Sigmoid colon (tissue), 4 donors: ENCODE results near the gene ARPC5L.
"Not testable (repeated sequence)": the region's sequence is repeated elsewhere in the genome, so short reads cannot be mapped to it uniquely, and the experiment has no call there.

ENCODE experiments used
- EP300 ChIP-seq, 4 donors: sonication (generic); formaldehyde crosslinking; IDR thresholded peaks; one replicate each; pipeline ENCODE4 v1.6.1; 2017; ENCODE audit warnings: antibody characterized with exemption in 4 of 4
- POLR2AphosphoS5 ChIP-seq, 4 donors: sonication (generic); formaldehyde crosslinking; IDR thresholded peaks; one replicate each; pipeline ENCODE4 v1.6.1; 2017; ENCODE audit warnings: antibody characterized with exemption in 4 of 4
- TF ChIP-seq, protein P1 (sequence below), 4 experiments: fragments of 450-650 bp in 3 of 4; fragments of 200-600 bp in 1 of 4; IDR thresholded peaks; one replicate each; pipeline ENCODE4 v1.5.1; 2016 to 2019; ENCODE audit warnings: antibody characterized with exemption in 4 of 4, mild to moderate bottlenecking in 3 of 4, moderate library complexity in 2 of 4

DNA sequence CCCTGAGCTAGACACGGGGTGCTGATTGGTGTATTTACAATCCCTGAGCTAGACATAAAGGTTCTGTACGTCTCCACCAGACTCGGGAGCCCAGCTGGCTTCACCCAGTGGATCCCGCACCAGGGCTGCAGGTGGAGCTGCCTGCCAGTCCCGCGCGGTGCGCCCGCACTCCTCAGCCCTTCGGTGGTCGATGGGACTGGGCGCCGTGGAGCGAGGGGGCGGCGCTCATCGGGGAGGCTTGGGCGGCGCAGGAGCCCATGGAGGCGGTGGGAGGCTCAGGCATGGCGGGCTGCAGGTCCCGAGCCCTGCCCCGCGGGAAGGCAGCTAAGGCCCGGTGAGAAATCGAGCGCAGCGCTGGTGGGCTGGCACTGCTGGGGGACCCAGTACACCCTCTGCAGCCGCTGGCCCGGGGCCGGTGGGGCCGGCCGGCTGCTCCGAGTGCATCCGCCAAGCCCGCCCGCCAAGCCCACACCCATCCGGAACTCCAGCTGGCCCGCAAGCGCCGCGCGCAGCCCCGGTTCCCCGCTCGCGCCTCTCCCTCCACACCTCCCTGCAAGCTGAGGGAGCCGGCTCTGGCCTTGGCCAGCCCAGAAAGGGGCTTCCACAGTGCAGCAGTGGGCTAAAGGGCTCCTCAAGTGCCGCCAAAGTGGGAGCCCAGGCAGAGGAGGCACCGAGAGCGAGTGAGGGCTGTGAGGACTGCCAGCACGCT lies 23.2 kb upstream of the ARPC5L start:
- TF ChIP-seq, protein P1, sequence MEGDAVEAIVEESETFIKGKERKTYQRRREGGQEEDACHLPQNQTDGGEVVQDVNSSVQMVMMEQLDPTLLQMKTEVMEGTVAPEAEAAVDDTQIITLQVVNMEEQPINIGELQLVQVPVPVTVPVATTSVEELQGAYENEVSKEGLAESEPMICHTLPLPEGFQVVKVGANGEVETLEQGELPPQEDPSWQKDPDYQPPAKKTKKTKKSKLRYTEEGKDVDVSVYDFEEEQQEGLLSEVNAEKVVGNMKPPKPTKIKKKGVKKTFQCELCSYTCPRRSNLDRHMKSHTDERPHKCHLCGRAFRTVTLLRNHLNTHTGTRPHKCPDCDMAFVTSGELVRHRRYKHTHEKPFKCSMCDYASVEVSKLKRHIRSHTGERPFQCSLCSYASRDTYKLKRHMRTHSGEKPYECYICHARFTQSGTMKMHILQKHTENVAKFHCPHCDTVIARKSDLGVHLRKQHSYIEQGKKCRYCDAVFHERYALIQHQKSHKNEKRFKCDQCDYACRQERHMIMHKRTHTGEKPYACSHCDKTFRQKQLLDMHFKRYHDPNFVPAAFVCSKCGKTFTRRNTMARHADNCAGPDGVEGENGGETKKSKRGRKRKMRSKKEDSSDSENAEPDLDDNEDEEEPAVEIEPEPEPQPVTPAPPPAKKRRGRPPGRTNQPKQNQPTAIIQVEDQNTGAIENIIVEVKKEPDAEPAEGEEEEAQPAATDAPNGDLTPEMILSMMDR (IDR thresholded peaks at IDR 0.05), result not testable (repeated sequence)
- not testable (repeated sequence) for TF ChIP-seq EP300, POLR2AphosphoS5 (IDR thresholded peaks at IDR 0.05)
